Stimulated activated CD4-positive, alpha-beta T cell treated with anti-CD3 and anti-CD28 coated beads, Interleukin-2, amount 100 ng/mL, for 48 hours (primary cell): Measurements from ENCODE around the gene SLC22A1.
"Not testable (repeated sequence)": the region's sequence is repeated elsewhere in the genome, so short reads cannot be mapped to it uniquely, and the experiment has no call there.

ENCODE experiments used
- DNase-seq, 2 donors: peaks; one replicate each; pipeline ENCODE4 v3.0.0-alpha.2; 2020

SLC22A1 gene

GRCh38 chr6:160121558-160121957 lies at the start of gene SLC22A1:
Gene SLC22A1, plus strand, starts transcription at chr6:160121815. Its CDS starts 121 bp downstream, at chr6:160121936.
- no peak for DNase-seq

GRCh38 chr6:160073272-160073671 lies 48.3 kb upstream of the SLC22A1 start:
- no peak for DNase-seq

- DNase-seq: no peak
Measured at GRCh38 chr6:160076009-160076408, 45.6 kb upstream of the SLC22A1 start.

DNA sequence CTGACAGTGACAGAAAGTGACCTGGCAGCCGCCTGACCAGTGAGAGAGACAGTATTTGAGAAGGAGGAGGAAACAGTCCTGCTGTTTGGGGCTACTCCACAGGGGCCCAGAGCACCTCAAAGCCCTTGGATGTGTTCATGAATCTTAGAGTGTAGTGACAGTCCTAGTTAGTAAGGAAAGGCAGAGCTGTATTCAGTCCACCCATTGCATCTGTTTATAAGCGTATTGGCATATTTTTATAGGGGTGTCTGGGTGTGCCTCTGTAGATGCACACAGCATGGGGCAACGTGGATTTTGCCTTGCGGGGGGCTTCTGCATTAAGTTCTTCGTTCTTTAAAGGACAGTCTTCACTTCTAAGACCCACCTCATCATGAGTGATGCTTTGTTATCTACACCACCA lies 44.6 kb upstream of the SLC22A1 start:
- DNase-seq: no peak

DNA sequence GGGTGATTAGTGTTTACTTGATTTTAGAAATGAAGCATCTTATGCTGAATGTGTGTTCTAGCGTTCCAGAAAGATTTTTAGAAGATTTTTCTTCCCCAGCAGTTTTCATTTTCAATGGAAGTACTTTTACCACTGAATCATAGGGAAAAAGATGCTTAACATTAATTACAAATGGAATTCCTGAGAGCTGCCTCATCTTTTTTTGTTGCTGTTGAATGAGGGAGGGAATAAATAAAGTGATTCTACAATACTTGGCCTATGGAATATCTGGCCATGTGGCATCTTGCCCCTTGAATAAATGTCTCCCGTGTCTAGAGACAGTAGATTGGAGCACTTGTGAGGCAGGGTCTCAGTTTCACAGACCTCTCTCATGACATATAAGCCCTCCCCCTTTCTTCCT lies 44.1 kb upstream of the SLC22A1 start:
- no peak for DNase-seq

- DNase-seq: no peak
Measured at GRCh38 chr6:160078883-160079685, 42.5 kb upstream of the SLC22A1 start.

DNA sequence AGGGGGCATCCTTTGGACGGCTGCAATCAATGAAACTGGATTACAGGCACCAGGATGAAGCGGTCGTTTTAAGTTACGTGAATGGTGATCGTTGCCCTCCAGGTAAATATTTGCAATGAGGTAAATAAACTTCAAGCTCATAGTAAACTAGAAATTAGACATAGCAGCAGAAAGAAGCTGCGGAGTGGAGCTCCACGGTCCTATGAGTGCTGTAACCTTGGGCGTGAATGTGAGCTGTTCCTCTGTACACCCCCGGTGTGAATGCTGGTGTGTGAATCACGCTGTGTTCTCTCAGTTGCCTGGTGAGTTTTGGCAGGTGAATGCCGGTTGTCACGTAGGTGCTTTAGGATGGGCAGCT lies 42.0 kb upstream of the SLC22A1 start:
- no peak for DNase-seq

DNA sequence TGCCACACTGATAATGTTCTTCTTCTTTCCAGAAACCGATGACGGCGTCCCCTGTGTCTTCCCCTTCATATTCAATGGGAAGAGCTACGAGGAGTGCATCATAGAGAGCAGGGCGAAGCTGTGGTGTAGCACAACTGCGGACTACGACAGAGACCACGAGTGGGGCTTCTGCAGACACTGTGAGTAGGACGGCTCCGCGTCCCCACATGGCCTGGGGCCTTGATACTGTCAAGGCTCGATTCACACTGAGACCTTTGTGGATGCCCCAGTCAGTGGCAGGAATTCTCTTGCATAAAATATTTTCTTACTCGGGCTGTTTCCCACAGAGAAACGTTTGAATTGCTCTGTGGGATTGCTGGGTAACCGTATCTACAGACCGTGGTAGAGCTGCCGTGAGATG lies 41.5 kb upstream of the SLC22A1 start:
- DNase-seq: no peak

DNA sequence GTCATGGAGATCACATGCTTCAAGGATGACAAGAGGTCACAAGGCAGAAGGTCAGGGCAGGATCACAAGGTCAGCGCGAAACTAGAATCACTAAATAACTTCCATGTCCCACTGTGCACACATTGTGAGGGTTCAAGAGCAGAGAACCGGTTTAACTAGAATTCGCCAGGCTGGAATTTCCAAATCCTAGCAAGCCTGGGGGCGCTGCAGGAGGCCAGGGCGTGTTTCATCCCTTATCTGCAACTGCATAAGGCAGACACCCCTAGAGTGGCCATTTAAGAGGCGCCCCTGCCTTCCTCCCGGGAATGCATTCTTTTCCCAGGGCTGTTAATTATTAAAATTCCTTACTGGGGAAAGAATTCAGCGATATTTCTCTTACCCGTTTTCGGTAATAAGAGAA lies 40.2 kb upstream of the SLC22A1 start:
- no peak for DNase-seq

DNA sequence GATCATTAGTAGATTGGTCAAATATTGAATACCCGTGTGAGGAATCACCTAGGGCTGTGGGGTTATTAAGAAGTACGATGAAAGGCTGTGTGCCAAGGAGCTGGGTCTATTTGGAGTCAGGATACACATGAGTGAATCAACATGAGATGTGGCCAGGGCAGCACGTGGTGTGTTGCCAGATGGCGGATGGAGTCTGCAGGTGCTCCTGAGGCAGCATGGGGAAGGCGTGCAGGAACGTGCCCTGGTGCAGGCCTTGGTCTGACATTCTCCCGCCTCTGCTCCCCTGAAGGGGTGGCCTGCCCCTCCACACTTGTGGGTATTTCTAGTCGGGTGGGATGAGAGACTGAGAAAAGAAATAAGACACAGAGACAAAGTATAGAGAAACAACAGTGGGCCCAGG lies 39.0 kb upstream of the SLC22A1 start:
- DNase-seq: no peak

- DNase-seq: no peak
Measured at GRCh38 chr6:160084198-160084776, 37.3 kb upstream of the SLC22A1 start.

- no peak for DNase-seq
Measured at GRCh38 chr6:160085226-160085625, 36.4 kb upstream of the SLC22A1 start.

DNA sequence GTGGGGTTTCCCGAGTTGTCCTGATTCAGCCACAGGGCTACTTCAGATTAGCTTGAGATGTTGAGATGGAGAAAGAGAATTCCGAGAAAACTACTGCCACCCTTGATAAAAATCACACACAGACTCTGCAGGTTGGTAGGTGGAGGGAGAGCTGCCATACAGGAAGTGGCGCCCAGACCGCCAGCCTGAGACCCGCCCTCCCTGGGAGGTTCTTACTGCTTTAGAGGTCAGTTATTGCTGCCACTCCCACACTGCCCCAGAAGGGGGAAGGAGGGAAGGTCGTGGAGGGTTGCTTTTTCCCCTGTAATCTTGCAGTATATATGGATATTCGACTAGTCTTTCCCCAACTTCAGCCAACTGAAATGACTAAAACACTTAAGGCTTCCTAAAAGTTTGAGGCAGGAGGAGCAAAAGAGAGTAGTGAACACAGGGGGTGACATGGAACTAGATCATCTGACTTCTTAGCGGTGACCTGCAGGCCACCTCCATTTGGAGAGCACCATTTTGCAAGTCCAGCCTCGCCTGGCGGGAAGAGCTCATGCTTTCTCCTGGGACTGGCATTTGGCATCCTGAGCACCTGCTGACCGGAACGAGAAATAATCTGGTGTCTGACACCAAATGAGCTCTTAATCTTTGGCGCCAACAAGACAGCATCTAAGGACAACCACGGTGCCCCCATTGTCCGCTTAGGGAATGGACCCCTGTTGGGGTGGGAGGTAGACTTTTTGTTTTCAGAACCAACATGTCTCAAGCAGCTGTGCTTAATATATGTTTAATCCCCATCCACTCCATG lies 35.7 kb upstream of the SLC22A1 start:
- DNase-seq: no peak

DNA sequence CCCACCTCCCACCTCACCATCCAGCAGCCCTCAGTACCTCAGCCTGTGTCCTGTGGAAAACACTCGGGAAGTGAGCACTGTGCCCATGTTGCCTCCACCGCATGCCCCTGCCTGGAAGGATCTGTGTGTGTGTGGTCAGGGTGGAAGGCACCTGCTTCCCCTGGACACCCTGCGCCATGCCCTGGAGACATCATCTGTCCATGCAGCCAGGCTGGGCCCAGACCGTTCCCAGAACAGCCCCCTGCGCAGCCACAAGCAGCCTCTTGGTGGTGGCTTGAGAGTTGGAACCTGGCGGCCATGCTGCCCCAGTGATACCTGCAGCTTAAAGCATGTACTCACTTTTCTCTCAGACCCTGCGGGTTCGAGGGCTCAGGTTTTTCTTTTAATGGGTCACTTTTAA lies 34.9 kb upstream of the SLC22A1 start:
- no peak for DNase-seq

DNA sequence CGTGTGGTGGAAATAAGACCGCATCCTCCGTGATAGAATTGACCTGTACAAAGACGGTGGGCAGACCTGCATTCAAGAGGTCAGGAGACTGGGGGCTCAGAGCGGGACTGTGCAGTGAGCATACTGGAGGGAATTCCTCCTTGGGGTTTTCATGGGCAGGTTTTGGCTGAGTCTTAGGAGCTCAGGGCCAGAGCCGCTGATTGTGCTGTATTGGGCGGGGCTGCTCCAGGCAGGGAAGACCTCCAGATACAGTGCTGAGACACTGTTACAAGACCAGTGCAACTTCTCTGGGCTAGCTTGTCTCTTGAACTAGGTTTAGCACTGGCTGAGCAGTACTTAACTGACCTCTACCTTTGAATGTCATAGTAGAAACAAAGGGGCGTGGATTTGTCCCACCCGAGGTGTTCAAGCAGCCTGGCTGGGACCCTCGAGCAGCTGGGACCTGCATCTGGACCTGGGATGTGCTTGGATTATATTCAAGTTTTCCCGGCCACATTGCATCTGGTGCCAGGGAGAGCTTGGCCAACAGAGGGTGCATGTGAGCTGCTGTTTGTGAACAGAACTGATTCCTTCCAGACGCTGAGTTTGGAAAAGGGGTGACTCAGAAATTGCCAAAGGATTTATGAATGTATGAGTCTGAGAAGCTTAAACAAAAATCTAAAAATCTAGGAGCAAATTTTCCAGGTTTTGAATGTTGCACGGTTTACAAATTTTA lies 33.4 kb upstream of the SLC22A1 start:
- no peak for DNase-seq

GRCh38 chr6:160088784-160089533 lies 32.7 kb upstream of the SLC22A1 start:
- no peak for DNase-seq

GRCh38 chr6:160089534-160089897 lies 32.1 kb upstream of the SLC22A1 start:
- DNase-seq: no peak

- not testable (repeated sequence) for DNase-seq
Measured at GRCh38 chr6:160090442-160091239, 31.0 kb upstream of the SLC22A1 start.

DNA sequence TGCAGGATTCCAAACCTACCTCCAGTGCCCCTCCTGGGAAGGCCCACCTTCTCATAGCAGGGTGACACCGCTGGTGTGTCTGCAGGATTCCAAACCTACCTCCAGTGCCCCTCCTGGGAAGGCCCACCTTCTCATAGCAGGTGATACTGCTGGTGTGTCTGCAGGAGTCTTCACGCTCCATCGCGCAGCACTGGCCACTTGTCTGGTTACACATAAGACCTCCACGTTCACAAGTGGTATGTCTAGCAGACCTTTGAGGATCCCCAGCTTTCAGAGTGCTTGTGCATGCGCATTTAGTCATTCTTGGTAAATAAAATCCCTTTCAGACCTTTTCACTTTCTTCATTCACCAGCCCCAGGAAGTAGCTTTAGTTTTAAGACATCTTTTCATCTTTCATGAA lies 29.4 kb upstream of the SLC22A1 start:
- DNase-seq: not testable (repeated sequence)

- DNase-seq: no peak
Measured at GRCh38 chr6:160092602-160093001, 29.0 kb upstream of the SLC22A1 start.

DNA sequence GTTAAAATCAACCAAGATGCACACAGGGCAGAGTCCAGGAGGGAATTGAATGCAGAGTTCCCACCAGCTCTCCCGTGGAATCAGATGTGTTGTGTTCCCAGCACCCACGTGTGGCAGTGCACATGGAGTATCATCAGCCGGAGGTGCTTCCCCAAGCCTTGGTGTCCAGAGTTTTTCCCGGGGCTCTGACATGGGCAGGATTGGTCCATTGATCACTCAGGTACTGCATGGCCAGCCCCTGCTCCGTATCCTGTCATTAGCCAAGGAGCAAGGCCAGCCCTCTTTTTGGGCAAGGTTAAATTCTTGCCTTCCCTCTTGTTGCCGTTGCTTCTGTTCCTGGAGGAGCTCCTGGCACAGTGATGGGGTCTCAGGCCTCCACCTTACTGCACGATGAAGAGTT lies 28.6 kb upstream of the SLC22A1 start:
- DNase-seq: no peak

DNA sequence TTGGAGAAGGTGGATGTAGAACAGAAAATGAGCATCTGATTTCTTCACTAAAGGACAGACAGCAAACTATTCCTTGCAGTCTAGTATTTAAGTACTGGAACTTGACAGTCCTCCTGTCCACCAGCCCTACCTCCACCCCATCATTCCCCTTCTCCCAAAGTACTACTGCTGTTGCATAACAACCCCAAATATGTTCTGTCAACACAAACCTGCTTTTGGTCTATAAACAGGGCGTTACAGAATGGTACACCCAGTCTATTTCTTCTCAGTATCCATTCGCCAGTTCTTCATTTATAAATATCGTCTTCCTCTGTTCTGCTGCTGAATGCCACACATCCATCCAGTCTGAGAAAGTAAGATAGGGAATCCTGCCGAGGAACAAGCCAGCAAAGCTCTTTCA lies 27.7 kb upstream of the SLC22A1 start:
- DNase-seq: no peak
